PC-9 (cell line): ENCODE data around the gene NDC1.

Experiments
- EZH2 ChIP-seq: fragments of 200-600 bp; sonication (generic); IDR thresholded peaks from 2 replicates; pipeline ENCODE4 v1.8.0; 2017; ENCODE audit warnings: antibody characterized with exemption, low read depth
- TF ChIP-seq, protein P1 (sequence below): fragments of 200-600 bp; sonication (generic); conservative IDR thresholded peaks from 2 replicates; pipeline ENCODE4 v1.6.1; 2017; ENCODE audit warnings: mixed run types, antibody characterized with exemption, mild to moderate bottlenecking, moderate library complexity

DNA sequence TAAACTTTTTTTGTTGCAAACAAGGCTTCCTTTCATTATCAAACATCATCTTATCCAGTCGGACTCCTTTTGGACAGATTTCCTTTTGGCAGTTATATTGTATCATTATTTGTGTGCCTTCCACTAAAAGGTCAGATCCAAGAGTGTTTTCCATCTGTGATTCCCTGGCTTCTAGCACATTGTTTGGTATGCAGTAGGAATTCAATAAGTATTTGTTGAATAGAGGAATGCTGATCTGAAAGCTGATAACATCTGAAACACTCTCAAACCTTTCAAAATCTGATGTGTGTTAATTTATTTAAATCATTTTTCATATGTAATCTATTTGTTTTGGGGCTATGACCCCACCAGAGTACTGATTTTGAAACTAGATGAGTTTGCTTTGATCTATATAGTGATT lies 39.0 kb downstream of the NDC1 start:
- TF ChIP-seq, protein P1, sequence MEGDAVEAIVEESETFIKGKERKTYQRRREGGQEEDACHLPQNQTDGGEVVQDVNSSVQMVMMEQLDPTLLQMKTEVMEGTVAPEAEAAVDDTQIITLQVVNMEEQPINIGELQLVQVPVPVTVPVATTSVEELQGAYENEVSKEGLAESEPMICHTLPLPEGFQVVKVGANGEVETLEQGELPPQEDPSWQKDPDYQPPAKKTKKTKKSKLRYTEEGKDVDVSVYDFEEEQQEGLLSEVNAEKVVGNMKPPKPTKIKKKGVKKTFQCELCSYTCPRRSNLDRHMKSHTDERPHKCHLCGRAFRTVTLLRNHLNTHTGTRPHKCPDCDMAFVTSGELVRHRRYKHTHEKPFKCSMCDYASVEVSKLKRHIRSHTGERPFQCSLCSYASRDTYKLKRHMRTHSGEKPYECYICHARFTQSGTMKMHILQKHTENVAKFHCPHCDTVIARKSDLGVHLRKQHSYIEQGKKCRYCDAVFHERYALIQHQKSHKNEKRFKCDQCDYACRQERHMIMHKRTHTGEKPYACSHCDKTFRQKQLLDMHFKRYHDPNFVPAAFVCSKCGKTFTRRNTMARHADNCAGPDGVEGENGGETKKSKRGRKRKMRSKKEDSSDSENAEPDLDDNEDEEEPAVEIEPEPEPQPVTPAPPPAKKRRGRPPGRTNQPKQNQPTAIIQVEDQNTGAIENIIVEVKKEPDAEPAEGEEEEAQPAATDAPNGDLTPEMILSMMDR, result no peak
- no peak for TF ChIP-seq EZH2
